ENCODE results near the gene HSPA1A. TPM values are rescaled to one million over a fixed set of nuclear protein-coding genes. Genes with fewer than 3 reads are reported as not detected.

Gene HSPA1A
- total and polyA plus RNA-seq, 9 of the 15 experiments (the other 6 are each of a cell fraction or from before 2014, with no cell fraction given): 2.2 to 273 (median 107) TPM

DNA sequence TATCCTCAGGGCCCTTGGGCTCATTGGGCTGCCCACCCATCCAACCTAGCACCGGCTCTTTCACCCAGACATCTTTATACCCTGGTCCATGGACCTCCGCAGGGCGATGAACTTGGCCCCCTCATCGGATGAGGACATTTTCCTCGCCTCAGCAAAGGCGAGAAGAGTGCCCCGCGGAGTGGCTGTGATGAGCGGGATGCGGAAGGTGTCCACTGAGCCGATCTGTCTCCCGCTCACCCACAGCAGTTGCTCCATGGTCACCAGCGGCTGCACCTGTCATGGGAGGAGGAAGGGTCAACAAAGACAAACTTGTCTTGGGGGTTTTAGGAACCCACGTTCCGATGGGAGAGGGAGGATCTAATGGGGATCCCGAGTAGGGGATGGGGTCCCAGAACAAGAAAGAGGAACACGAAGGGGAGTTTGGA lies 46.6 kb downstream of the HSPA1A start (continued):
- TF ChIP-seq PREB (CRISPR knock-in tag; IDR thresholded peaks at IDR 0.05) (no peak), POLR2A (conservative IDR thresholded peaks at IDR 0.05) (no peak), FOXA3 (CRISPR knock-in tag; conservative IDR thresholded peaks at IDR 0.05 in 1 of 2, IDR thresholded peaks at IDR 0.05 in 1 of 2) (peak in 1 of 2 experiments; percentile 30; a peak in 1 of 4 replicates), MXI1 (IDR thresholded peaks at IDR 0.05; ENCODE audit: low read depth, low read length) (no peak), RAD21 (CRISPR knock-in tag; conservative IDR thresholded peaks at IDR 0.05 in 1 of 2, IDR thresholded peaks at IDR 0.05 in 1 of 2) (0 out of 4 replicates have a peak, but pooled peaks of 1 of the 2 experiments have one; percentile 3), SRSF7 (optimal IDR thresholded peaks at IDR 0.05; ENCODE audit: low read depth, low read length) (no peak), MTF1 (CRISPR knock-in tag; IDR thresholded peaks at IDR 0.05; ENCODE audit: borderline replicate concordance) (0 out of 2 replicates have a peak, but pooled peaks have one; percentile 27), RAD51 (IDR thresholded peaks at IDR 0.05; ENCODE audit: borderline replicate concordance, low read depth) (no peak), THRB (CRISPR knock-in tag; conservative IDR thresholded peaks at IDR 0.05) (peak; percentile 67; the same call in 1 of the 2 replicates), ZNF436 (CRISPR knock-in tag; IDR thresholded peaks at IDR 0.05) (0 out of 2 replicates have a peak, but pooled peaks have one; percentile 24), ZC3H4 (CRISPR knock-in tag; IDR thresholded peaks at IDR 0.05; ENCODE audit: borderline replicate concordance) (0 out of 2 replicates have a peak, but pooled peaks have one; percentile 81), KDM4B (IDR thresholded peaks at IDR 0.05; ENCODE audit: borderline replicate concordance in 2 of 2, low read depth in 1 of 2) (no peak), IFI16 (CRISPR knock-in tag; IDR thresholded peaks at IDR 0.05) (peak; percentile 69; the same call in 1 of the 2 replicates), ZNF263 (CRISPR knock-in tag; IDR thresholded peaks at IDR 0.05; ENCODE audit: borderline replicate concordance) (0 out of 2 replicates have a peak, but pooled peaks have one; percentile 48), NRF1 (conservative IDR thresholded peaks at IDR 0.05 in 1 of 2, IDR thresholded peaks at IDR 0.05 in 1 of 2) (no peak), CGGBP1 (CRISPR knock-in tag; IDR thresholded peaks at IDR 0.05) (no peak), HDGF (IDR thresholded peaks at IDR 0.05) (0 out of 2 replicates have a peak, but pooled peaks have one; percentile 72), RBM15 (IDR thresholded peaks at IDR 0.05; ENCODE audit: insufficient read depth, low read length) (no peak), PPARD (CRISPR knock-in tag; IDR thresholded peaks at IDR 0.05) (no peak), SMARCA4 (IDR thresholded peaks at IDR 0.05) (no peak), BMI1 (IDR thresholded peaks at IDR 0.05; ENCODE audit: low read length) (no peak), HMG20A (CRISPR knock-in tag; conservative IDR thresholded peaks at IDR 0.05) (peak; percentile 62; the same call in 1 of the 2 replicates), ZFP30 (CRISPR knock-in tag; IDR thresholded peaks at IDR 0.05; ENCODE audit: borderline replicate concordance) (no peak), SMAD2 (IDR thresholded peaks at IDR 0.05; ENCODE audit: low read depth, low read length) (no peak), ZSCAN32 (CRISPR knock-in tag; IDR thresholded peaks at IDR 0.05) (0 out of 2 replicates have a peak, but pooled peaks have one; percentile 46)
- TF ChIP-seq, protein P1, sequence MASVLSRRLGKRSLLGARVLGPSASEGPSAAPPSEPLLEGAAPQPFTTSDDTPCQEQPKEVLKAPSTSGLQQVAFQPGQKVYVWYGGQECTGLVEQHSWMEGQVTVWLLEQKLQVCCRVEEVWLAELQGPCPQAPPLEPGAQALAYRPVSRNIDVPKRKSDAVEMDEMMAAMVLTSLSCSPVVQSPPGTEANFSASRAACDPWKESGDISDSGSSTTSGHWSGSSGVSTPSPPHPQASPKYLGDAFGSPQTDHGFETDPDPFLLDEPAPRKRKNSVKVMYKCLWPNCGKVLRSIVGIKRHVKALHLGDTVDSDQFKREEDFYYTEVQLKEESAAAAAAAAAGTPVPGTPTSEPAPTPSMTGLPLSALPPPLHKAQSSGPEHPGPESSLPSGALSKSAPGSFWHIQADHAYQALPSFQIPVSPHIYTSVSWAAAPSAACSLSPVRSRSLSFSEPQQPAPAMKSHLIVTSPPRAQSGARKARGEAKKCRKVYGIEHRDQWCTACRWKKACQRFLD (CRISPR knock-in tag; IDR thresholded peaks at IDR 0.05): no peak
